Omental fat pad (tissue), 4 donors: ENCODE measurements around the gene SYF2. TPM values are rescaled to one million over a fixed set of nuclear protein-coding genes. Genes with fewer than 3 reads are reported as not detected.

Experiments used
- ATAC-seq: fragments of 150-250 bp; one replicate; pipeline ENCODE4 v1.9.1; 2016; ENCODE audit warnings: mild to moderate bottlenecking, moderate library complexity; ENCODE audit not compliant: low FRiP score
- DNase-seq: peaks from one replicate; pipeline ENCODE4 v3.0.0-alpha.2; 2019; ENCODE audit warnings: low spot score
- total RNA-seq, 4 donors: library from RNA; depleted of rRNA; stranded (reverse); fragments of >200 nt; gene quantifications; one replicate each; pipeline ENCODE4 v1.1.0, GENCODE V29; 2016
- TF ChIP-seq, protein P1 (sequence below), 3 donors: fragments of 450-650 bp; IDR thresholded peaks; one replicate each; pipeline ENCODE4 v1.5.1; 2016 to 2017; ENCODE audit warnings: antibody characterized with exemption in 3 of 3, mild to moderate bottlenecking in 3 of 3, moderate library complexity in 2 of 3

Gene SYF2
- total RNA-seq, 4 donors from 2014 or later, result 37.0 to 57.4 (median 47.4) TPM

GRCh38 chr1:25217015-25217414, 15.3 kb downstream of the SYF2 start:
- TF ChIP-seq, protein P1, sequence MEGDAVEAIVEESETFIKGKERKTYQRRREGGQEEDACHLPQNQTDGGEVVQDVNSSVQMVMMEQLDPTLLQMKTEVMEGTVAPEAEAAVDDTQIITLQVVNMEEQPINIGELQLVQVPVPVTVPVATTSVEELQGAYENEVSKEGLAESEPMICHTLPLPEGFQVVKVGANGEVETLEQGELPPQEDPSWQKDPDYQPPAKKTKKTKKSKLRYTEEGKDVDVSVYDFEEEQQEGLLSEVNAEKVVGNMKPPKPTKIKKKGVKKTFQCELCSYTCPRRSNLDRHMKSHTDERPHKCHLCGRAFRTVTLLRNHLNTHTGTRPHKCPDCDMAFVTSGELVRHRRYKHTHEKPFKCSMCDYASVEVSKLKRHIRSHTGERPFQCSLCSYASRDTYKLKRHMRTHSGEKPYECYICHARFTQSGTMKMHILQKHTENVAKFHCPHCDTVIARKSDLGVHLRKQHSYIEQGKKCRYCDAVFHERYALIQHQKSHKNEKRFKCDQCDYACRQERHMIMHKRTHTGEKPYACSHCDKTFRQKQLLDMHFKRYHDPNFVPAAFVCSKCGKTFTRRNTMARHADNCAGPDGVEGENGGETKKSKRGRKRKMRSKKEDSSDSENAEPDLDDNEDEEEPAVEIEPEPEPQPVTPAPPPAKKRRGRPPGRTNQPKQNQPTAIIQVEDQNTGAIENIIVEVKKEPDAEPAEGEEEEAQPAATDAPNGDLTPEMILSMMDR (IDR thresholded peaks at IDR 0.05), result no peak
- DNase-seq (no peak), ATAC-seq (no peak)

GRCh38 chr1:25216123-25216522, 16.2 kb downstream of the SYF2 start:
- ATAC-seq, result no peak
- TF ChIP-seq, protein P1 (IDR thresholded peaks at IDR 0.05), result no peak
- no peak for DNase-seq

- TF ChIP-seq, protein P1 (IDR thresholded peaks at IDR 0.05), result no peak
Observed at GRCh38 chr1:25212725-25213124, 19.6 kb downstream of the SYF2 start.

DNA sequence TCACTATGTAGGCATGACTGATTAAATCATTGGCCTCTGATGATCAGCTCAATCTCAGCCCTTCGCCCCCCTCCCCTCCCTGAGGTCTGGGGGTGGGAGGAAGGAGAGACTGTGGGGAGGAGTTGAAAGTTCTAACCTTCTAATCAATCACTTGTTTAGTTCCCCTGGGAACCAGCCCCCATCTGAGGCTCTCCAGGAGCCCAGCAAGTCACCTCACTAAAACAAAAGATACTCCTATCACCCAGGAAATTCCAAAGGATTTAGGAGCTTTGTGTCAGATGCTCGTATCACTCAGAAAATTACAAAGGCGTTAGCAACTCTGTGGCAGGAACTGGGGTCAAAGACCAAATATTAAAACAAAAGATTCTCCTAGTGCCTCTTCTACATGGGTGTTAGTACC, 21.6 kb downstream of the SYF2 start:
- ATAC-seq (no peak), DNase-seq (no peak)
- TF ChIP-seq, protein P1 (IDR thresholded peaks at IDR 0.05), result no peak

More at GRCh38 chr1:25212725-25213124, 19.6 kb downstream of the SYF2 start:
- ATAC-seq, result no peak
- no peak for DNase-seq

DNA sequence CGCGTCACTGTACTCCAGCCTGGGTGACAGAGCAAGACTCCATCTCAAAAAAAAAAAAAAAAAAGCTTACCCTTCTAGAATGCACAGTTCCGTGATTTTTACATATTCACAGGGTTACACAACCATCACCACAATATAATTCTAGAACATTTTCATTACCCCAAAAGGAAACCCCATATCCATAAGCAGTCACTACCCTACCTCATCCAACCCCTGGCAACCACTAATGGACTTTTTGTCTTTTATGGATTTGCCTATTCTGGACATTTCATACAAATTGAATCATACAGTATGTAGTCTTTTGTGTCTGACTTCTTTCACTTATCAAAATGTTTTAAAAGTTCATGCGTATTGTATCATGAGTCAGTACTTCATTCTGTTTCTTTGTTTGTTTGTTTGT, 22.8 kb downstream of the SYF2 start:
- ATAC-seq, result no peak
- TF ChIP-seq, protein P1 (IDR thresholded peaks at IDR 0.05), result no peak
- no peak for DNase-seq

GRCh38 chr1:25208561-25209222, 23.6 kb downstream of the SYF2 start:
- no peak for ATAC-seq
- TF ChIP-seq, protein P1 (IDR thresholded peaks at IDR 0.05), result no peak
- DNase-seq, result no peak

DNA sequence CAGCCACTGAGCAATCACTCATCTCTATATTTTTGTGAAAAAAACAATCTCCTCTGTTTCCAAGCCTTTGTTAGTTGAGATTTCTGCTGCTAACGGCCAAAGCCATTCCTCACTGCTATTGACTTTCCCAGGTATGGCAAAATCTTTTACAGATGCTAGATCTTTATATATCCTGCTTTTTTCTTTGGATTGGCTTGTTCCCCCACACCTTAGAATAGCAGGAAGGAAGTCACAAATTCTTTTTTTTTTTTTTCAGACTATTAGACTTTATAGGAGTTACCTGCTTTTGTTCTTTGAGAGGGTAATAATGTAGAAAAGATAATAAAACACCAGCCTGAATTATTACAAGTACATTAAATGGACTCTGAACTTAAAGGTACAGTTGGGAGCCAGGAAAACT, 24.2 kb downstream of the SYF2 start:
- no peak for DNase-seq
- TF ChIP-seq, protein P1 (IDR thresholded peaks at IDR 0.05), result no peak
- no peak for ATAC-seq
